ENCODE data around the gene PCDH9.

GRCh38 chr13:66995203-66995611 is 234.9 kb downstream of the PCDH9 start:
- no peak for TF ChIP-seq CTCF (IDR thresholded peaks at IDR 0.05)
- TF ChIP-seq POLR2A (IDR thresholded peaks at IDR 0.05) = no peak
- no peak for TF ChIP-seq POLR2AphosphoS5 (IDR thresholded peaks at IDR 0.05)

All from upper lobe of left lung (tissue), 4 donors.